PC-3 (cell line): ENCODE measurements around the gene MKNK1. TPM values are rescaled to one million over a fixed set of nuclear protein-coding genes. Genes with fewer than 3 reads are reported as not detected.

Source experiments
- ATAC-seq: fragments of 200-7000 bp; cut with Tn5 transposase; 2 replicates; pipeline ENCODE4 v1.9.1; 2020; ENCODE audit warnings: mild to moderate bottlenecking, moderate library complexity
- BruUV-seq: library from RNA; stranded (reverse); fragments of 400-500 nt; replicated peaks from 2 replicates; lab custom pipeline; 2021; lab: Mats Ljungman, UMichigan
- CTCF ChIA-PET: fragments of 300-600 bp; sonication (Branson Sonifier 250); formaldehyde crosslinking; loops from one replicate; lab custom pipeline; 2022; ENCODE audit warnings: antibody characterized with exemption; lab: Charles Lee
- POLR2A ChIA-PET: fragments of 300-600 bp; sonication (Branson Sonifier 250); formaldehyde crosslinking; loops from one replicate; lab custom pipeline; 2022; ENCODE audit warnings: antibody characterized with exemption; ENCODE audit not compliant: unreplicated experiment; lab: Charles Lee
- DNase-seq: peaks from one replicate; pipeline ENCODE4 v3.0.0-alpha.2; 2015
- H2AFZ ChIP-seq: fragments of 300-600 bp; sonication (generic); 2 replicates; pipeline ENCODE4 v1.6.0; 2016; ENCODE audit warnings: antibody characterized with exemption, low read length
- H3F3A ChIP-seq: fragments of 300-600 bp; sonication (generic); one replicate; pipeline ENCODE4 v1.6.0; 2017; ENCODE audit warnings: antibody characterized with exemption, low read length, control low read depth, mild to moderate bottlenecking; ENCODE audit not compliant: unreplicated experiment
- H3K27ac ChIP-seq: fragments of 300-600 bp; sonication (generic); 2 replicates; pipeline ENCODE4 v1.5.1; 2016; ENCODE audit warnings: mild to moderate bottlenecking, low read length
- H3K27me3 ChIP-seq: fragments of 300-600 bp; sonication (generic); 2 replicates; pipeline ENCODE4 v1.6.1; 2016; ENCODE audit warnings: low read length, mixed read lengths
- H3K36me3 ChIP-seq: fragments of 300-600 bp; sonication (generic); 2 replicates; pipeline ENCODE4 v1.6.1; 2016; ENCODE audit warnings: low read depth, mixed run types, low read length, mixed read lengths
- H3K4me1 ChIP-seq: fragments of 300-600 bp; sonication (generic); 2 replicates; pipeline ENCODE4 v1.5.1; 2016; ENCODE audit warnings: low read length; ENCODE audit not compliant: insufficient read depth
- H3K4me2 ChIP-seq: fragments of 300-600 bp; sonication (generic); 2 replicates; pipeline ENCODE4 v1.6.0; 2016; ENCODE audit warnings: low read length
- H3K4me3 ChIP-seq: fragments of 300-600 bp; sonication (generic); 2 replicates; pipeline ENCODE4 v1.5.1; 2016; ENCODE audit warnings: mild to moderate bottlenecking, low read length, mixed read lengths
- H3K79me2 ChIP-seq: fragments of 300-600 bp; sonication (generic); 2 replicates; pipeline ENCODE4 v1.6.1; 2017; ENCODE audit warnings: low read length, mixed read lengths
- H3K9ac ChIP-seq: fragments of 300-600 bp; sonication (generic); 2 replicates; pipeline ENCODE4 v1.6.0; 2016; ENCODE audit warnings: mild to moderate bottlenecking, low read length
- H3K9me2 ChIP-seq: fragments of 300-600 bp; sonication (generic); replicated peaks from 2 replicates; pipeline ENCODE4 v1.6.1; 2016; ENCODE audit warnings: mixed run types, low read length, mixed read lengths
- H3K9me3 ChIP-seq: fragments of 300-600 bp; sonication (generic); 2 replicates; pipeline ENCODE4 v1.6.1; 2016; ENCODE audit warnings: low read length, mixed read lengths
- H4K20me1 ChIP-seq: fragments of 300-600 bp; sonication (generic); 2 replicates; pipeline ENCODE4 v1.6.1; 2016; ENCODE audit warnings: low read length, mixed read lengths
- CTCF ChIP-seq: fragments of 300-600 bp; sonication (generic); conservative IDR thresholded peaks from 2 replicates; pipeline ENCODE4 v1.5.1; 2017; ENCODE audit warnings: antibody characterized with exemption, low read depth, mild to moderate bottlenecking, low read length
- EZH2 ChIP-seq: fragments of 300-600 bp; sonication (generic); IDR thresholded peaks from one replicate; pipeline ENCODE4 v1.6.1; 2017; ENCODE audit warnings: antibody characterized with exemption, mild to moderate bottlenecking, low read length; ENCODE audit not compliant: unreplicated experiment
- EZH2phosphoT487 ChIP-seq: fragments of 300-600 bp; sonication (generic); IDR thresholded peaks from 2 replicates; pipeline ENCODE4 v1.6.1; 2018; ENCODE audit warnings: mild to moderate bottlenecking, antibody characterized with exemption, low read length, borderline replicate concordance
- intact Hi-C: fragments of 100-400 bp; cut with micrococcal nuclease; formaldehyde crosslinking; loops from 2 replicates; pipeline ENCODE4 v1.9.0; 2023
- total RNA-seq: library from RNA; depleted of rRNA; stranded (reverse); fragments of >200 nt; gene quantifications from 2 replicates; pipeline ENCODE4 v1.2.3, GENCODE V29; 2014

MKNK1 gene
- total RNA-seq, 1 experiment from 2014 or later: 36.8 TPM

GRCh38 chr1:46646331-46646730, 42.3 kb upstream of the MKNK1 start:
- DNase-seq: no peak
- Histone ChIP-seq H3K9me2 (no peaks in the 10 kb centered on the region), H3K9ac (no peak overlapping the region), H2AFZ (no peak overlapping the region), H3K79me2 (no peaks in the 10 kb centered on the region), H3K36me3 (peaks cover 37% of the 10 kb centered on the region), H3K27me3 (no peaks in the 10 kb centered on the region), H3K27ac (no peak overlapping the region), H4K20me1 (no peaks in the 10 kb centered on the region), H3K9me3 (peaks cover 10% of the 10 kb centered on the region), H3K4me2 (no peak overlapping the region), H3F3A (no peaks in the 10 kb centered on the region), H3K4me1 (peaks cover 21% of the 10 kb centered on the region), H3K4me3 (no peak overlapping the region)
- BruUV-seq: no TSS peak
- ChIA-PET POLR2A (no interaction called here), CTCF (no interaction called here)
- ATAC-seq: no peak
- TF ChIP-seq EZH2 (no peak), EZH2phosphoT487 (no peak), CTCF (no peak)
- intact Hi-C loops: no loop called here

GRCh38 chr1:46645815-46646214, 41.7 kb upstream of the MKNK1 start:
- H3K4me2 ChIP-seq: no peak overlapping the region
- no peak overlapping the region for H2AFZ ChIP-seq
- CTCF ChIA-PET: no interaction called here
- DNase-seq (no peak), ATAC-seq (no peak)
- no peaks in the 10 kb centered on the region for H3F3A ChIP-seq
- H3K27ac ChIP-seq: no peak overlapping the region
- H3K4me1 ChIP-seq: peaks cover 21% of the 10 kb centered on the region
- no peak overlapping the region for H3K4me3 ChIP-seq
- H3K9me2 ChIP-seq: no peaks in the 10 kb centered on the region
- H4K20me1 ChIP-seq: no peaks in the 10 kb centered on the region
- POLR2A ChIA-PET: no interaction called here
- no TSS peak for BruUV-seq
- TF ChIP-seq EZH2: no peak
- no peak for TF ChIP-seq EZH2phosphoT487
- no peak for TF ChIP-seq CTCF
- H3K36me3 ChIP-seq: peaks cover 37% of the 10 kb centered on the region
- peaks cover 10% of the 10 kb centered on the region for H3K9me3 ChIP-seq
- H3K79me2 ChIP-seq: no peaks in the 10 kb centered on the region
- H3K9ac ChIP-seq: no peak overlapping the region
- H3K27me3 ChIP-seq: no peaks in the 10 kb centered on the region
- intact Hi-C loops: no loop called here

- H3K4me1 ChIP-seq: peaks cover 21% of the 10 kb centered on the region
- H3K9me3 ChIP-seq: no peaks in the 10 kb centered on the region
- H2AFZ ChIP-seq: 0 out of 2 replicates have a peak overlapping the region, but pooled peaks have one; percentile 35
- peaks cover 17% of the 10 kb centered on the region for H3K36me3 ChIP-seq
- BruUV-seq: no TSS peak
- no peaks in the 10 kb centered on the region for H3K79me2 ChIP-seq
- peak overlapping the region; percentile 64 for H3K4me2 ChIP-seq
- H3K4me3 ChIP-seq: no peak overlapping the region
- H3K27ac ChIP-seq: peak overlapping the region; percentile 59
- H4K20me1 ChIP-seq: no peaks in the 10 kb centered on the region
- ATAC-seq: peak; percentile 99
- no peak for TF ChIP-seq CTCF
- no peak for TF ChIP-seq EZH2phosphoT487
- TF ChIP-seq EZH2: no peak
- intact Hi-C loops: loop anchor here (2.0 kb wide), 1 partner anchor 21 kb away; no protein-coding TSS in a partner anchor
- peak; percentile 98 for DNase-seq
- CTCF ChIA-PET: interaction anchor here (0.6 to 1.1 kb wide), 2 partner anchors 31 to 82 kb away, joined by 3 to 4 read pairs; no protein-coding TSS in a partner anchor
- no peaks in the 10 kb centered on the region for H3K27me3 ChIP-seq
- H3K9ac ChIP-seq: no peak overlapping the region
- no peaks in the 10 kb centered on the region for H3F3A ChIP-seq
- H3K9me2 ChIP-seq: no peaks in the 10 kb centered on the region
- POLR2A ChIA-PET: no interaction called here
Observed at GRCh38 chr1:46643368-46643775, 39.3 kb upstream of the MKNK1 start.
